ENCODE measurements around the gene P2RX7. TPM values are rescaled to one million over a fixed set of nuclear protein-coding genes. Genes with fewer than 3 reads are reported as not detected.

The P2RX7 gene
- total RNA-seq, 1 experiment from 2014 or later, result 0.55 TPM

- Mint-ChIP-seq H3K4me3 (no peak overlapping the region), H3K4me1 (peaks cover 6% of the 10 kb centered on the region), H3K27me3 (ENCODE audit: low read depth) (peaks cover 12% of the 10 kb centered on the region), H3K27ac (no peak overlapping the region), H3K36me3 (no peaks in the 10 kb centered on the region), H3K9me3 (peaks cover 19% of the 10 kb centered on the region)
- no peak for ATAC-seq
- TF ChIP-seq, protein P1, sequence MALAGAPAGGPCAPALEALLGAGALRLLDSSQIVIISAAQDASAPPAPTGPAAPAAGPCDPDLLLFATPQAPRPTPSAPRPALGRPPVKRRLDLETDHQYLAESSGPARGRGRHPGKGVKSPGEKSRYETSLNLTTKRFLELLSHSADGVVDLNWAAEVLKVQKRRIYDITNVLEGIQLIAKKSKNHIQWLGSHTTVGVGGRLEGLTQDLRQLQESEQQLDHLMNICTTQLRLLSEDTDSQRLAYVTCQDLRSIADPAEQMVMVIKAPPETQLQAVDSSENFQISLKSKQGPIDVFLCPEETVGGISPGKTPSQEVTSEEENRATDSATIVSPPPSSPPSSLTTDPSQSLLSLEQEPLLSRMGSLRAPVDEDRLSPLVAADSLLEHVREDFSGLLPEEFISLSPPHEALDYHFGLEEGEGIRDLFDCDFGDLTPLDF (CRISPR knock-in tag; IDR thresholded peaks at IDR 0.05), result no peak
- TF ChIP-seq ZNF219 (CRISPR knock-in tag; IDR thresholded peaks at IDR 0.05; ENCODE audit: borderline replicate concordance), result no peak
- TF ChIP-seq, protein P2, sequence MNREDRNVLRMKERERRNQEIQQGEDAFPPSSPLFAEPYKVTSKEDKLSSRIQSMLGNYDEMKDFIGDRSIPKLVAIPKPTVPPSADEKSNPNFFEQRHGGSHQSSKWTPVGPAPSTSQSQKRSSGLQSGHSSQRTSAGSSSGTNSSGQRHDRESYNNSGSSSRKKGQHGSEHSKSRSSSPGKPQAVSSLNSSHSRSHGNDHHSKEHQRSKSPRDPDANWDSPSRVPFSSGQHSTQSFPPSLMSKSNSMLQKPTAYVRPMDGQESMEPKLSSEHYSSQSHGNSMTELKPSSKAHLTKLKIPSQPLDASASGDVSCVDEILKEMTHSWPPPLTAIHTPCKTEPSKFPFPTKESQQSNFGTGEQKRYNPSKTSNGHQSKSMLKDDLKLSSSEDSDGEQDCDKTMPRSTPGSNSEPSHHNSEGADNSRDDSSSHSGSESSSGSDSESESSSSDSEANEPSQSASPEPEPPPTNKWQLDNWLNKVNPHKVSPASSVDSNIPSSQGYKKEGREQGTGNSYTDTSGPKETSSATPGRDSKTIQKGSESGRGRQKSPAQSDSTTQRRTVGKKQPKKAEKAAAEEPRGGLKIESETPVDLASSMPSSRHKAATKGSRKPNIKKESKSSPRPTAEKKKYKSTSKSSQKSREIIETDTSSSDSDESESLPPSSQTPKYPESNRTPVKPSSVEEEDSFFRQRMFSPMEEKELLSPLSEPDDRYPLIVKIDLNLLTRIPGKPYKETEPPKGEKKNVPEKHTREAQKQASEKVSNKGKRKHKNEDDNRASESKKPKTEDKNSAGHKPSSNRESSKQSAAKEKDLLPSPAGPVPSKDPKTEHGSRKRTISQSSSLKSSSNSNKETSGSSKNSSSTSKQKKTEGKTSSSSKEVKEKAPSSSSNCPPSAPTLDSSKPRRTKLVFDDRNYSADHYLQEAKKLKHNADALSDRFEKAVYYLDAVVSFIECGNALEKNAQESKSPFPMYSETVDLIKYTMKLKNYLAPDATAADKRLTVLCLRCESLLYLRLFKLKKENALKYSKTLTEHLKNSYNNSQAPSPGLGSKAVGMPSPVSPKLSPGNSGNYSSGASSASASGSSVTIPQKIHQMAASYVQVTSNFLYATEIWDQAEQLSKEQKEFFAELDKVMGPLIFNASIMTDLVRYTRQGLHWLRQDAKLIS (CRISPR knock-in tag; IDR thresholded peaks at IDR 0.05; ENCODE audit: borderline replicate concordance), result no peak
- TF ChIP-seq ELF4 (CRISPR knock-in tag; IDR thresholded peaks at IDR 0.05; ENCODE audit: low read depth), result no peak
- no peak for TF ChIP-seq NR1H2 (CRISPR knock-in tag; IDR thresholded peaks at IDR 0.05)
- TF ChIP-seq FOXJ3 (CRISPR knock-in tag; IDR thresholded peaks at IDR 0.05; ENCODE audit: borderline replicate concordance), result no peak
- TF ChIP-seq GRHL2 (CRISPR knock-in tag; IDR thresholded peaks at IDR 0.05; ENCODE audit: insufficient replicate concordance, severe bottlenecking), result no peak
- TF ChIP-seq CREM (CRISPR knock-in tag; IDR thresholded peaks at IDR 0.05), result no peak
- no peak for TF ChIP-seq MAX (CRISPR knock-in tag; IDR thresholded peaks at IDR 0.05)
- no peak for TF ChIP-seq ATF2 (CRISPR knock-in tag; IDR thresholded peaks at IDR 0.05; ENCODE audit: borderline replicate concordance, low read depth)
- no peak for TF ChIP-seq CREB1 (CRISPR knock-in tag; IDR thresholded peaks at IDR 0.05)
- TF ChIP-seq, protein P3, sequence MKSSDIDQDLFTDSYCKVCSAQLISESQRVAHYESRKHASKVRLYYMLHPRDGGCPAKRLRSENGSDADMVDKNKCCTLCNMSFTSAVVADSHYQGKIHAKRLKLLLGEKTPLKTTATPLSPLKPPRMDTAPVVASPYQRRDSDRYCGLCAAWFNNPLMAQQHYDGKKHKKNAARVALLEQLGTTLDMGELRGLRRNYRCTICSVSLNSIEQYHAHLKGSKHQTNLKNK (CRISPR knock-in tag; IDR thresholded peaks at IDR 0.05), result no peak
- TF ChIP-seq MXD4 (CRISPR knock-in tag; IDR thresholded peaks at IDR 0.05; ENCODE audit: borderline replicate concordance), result no peak
- TF ChIP-seq TEAD1 (CRISPR knock-in tag; IDR thresholded peaks at IDR 0.05), result no peak
- no peak for TF ChIP-seq ZNF532 (CRISPR knock-in tag; IDR thresholded peaks at IDR 0.05; ENCODE audit: borderline replicate concordance)
- TF ChIP-seq NR2C2 (CRISPR knock-in tag; IDR thresholded peaks at IDR 0.05), result no peak
- no peak for TF ChIP-seq FOXP4 (CRISPR knock-in tag; IDR thresholded peaks at IDR 0.05)
- CTCF ChIA-PET, result interaction anchor here (1.5 kb wide), 1 partner anchor 94 kb away, joined by 3 read pairs; no protein-coding TSS in a partner anchor
- DNase-seq (ENCODE audit: low spot score), result no peak
- POLR2A ChIA-PET, result no interaction called here
Measured at GRCh38 chr12:121099779-121100178, 32.9 kb upstream of the P2RX7 start.
